Tibial artery (tissue), 4 donors: Measurements from ENCODE around the gene FOXB1.
A peak's percentile ranks its signal among the peaks of the same experiment; 100 is the strongest.

Experiments
- DNase-seq, 2 donors: peaks; one replicate each; pipeline ENCODE4 v3.0.0-alpha.2; 2019
- H3K27ac ChIP-seq, 2 donors: fragments of 200-600 bp; sonication (generic) in 1 of 2; 1 replicate in 1 of 2; 2 replicates in 1 of 2; pipeline ENCODE4 v1.5.1; 2018 to 2019; ENCODE audit warnings: mild to moderate bottlenecking in 1 of 2
- H3K27me3 ChIP-seq, 2 donors: fragments of 200-600 bp; sonication (generic) in 1 of 2; one replicate each; pipeline versions ENCODE4 v1.5.1 to v1.6.0; 2016 to 2019
- H3K36me3 ChIP-seq, 3 donors: fragments of 200-600 bp; sonication (generic) in 2 of 3; one replicate each; pipeline ENCODE4 v1.5.1; 2016 to 2019; ENCODE audit warnings: mild to moderate bottlenecking in 2 of 3
- H3K4me1 ChIP-seq, 4 donors: fragments of 200-600 bp; sonication (generic) in 2 of 4; 1 replicate in 3 of 4; 2 replicates in 1 of 4; pipeline ENCODE4 v1.5.1; 2016 to 2019
- H3K4me3 ChIP-seq, 2 donors: fragments of 200-600 bp; sonication (generic) in 1 of 2; 1 replicate in 1 of 2; 2 replicates in 1 of 2; pipeline ENCODE4 v1.5.1; 2018 to 2019; ENCODE audit warnings: mild to moderate bottlenecking in 2 of 2
- H3K9me3 ChIP-seq, 3 donors: fragments of 200-600 bp; sonication (generic) in 1 of 3; one replicate each; pipeline ENCODE4 v1.5.1; 2016 to 2019
- CTCF ChIP-seq, 2 experiments: fragments of 200-600 bp in 1 of 2; fragments of 450-650 bp in 1 of 2; IDR thresholded peaks; one replicate each; pipeline ENCODE4 v1.5.1; 2017 to 2019; ENCODE audit warnings: antibody characterized with exemption in 2 of 2, mild to moderate bottlenecking in 1 of 2, moderate library complexity in 1 of 2
- intact Hi-C: fragments of 100-400 bp; cut with DNase I; formaldehyde crosslinking; loops from one replicate; pipeline ENCODE4 v1.15.0; 2023; ENCODE audit warnings: low total_unique reads

Gene FOXB1

GRCh38 chr15:60004009-60004845 lies at the start of gene FOXB1:
FOXB1 (plus strand) TSS chr15:60004311; CDS start chr15:60004964, 653 bp downstream.
- no peak within 1 kb of the TSS for H3K27ac ChIP-seq
- peaks cover 0 to 98% of the 10 kb centered on the region in 2 donors for H3K27me3 ChIP-seq
- peaks cover 0 to 42% (median 33%) of the 10 kb centered on the region in 4 donors for H3K4me1 ChIP-seq
- no peaks in the 10 kb centered on the region for H3K36me3 ChIP-seq
- DNase-seq = no peak
- no peaks in the 10 kb centered on the region for H3K9me3 ChIP-seq
- intact Hi-C loops = no loop called here
- peak within 1 kb of the TSS; percentile 35 to 49 for H3K4me3 ChIP-seq
- no peak for TF ChIP-seq CTCF (IDR thresholded peaks at IDR 0.05)

GRCh38 chr15:59958288-59958687 lies 45.8 kb upstream of the FOXB1 start:
- H3K9me3 ChIP-seq = peaks cover 0 to 31% (median 19%) of the 10 kb centered on the region in 3 donors
- H3K4me3 ChIP-seq = no peak overlapping the region
- intact Hi-C loops = no loop called here
- no peaks in the 10 kb centered on the region for H3K36me3 ChIP-seq
- no peaks in the 10 kb centered on the region for H3K4me1 ChIP-seq
- no peaks in the 10 kb centered on the region for H3K27me3 ChIP-seq
- no peak for DNase-seq
- TF ChIP-seq CTCF (IDR thresholded peaks at IDR 0.05) = no peak
- no peak overlapping the region for H3K27ac ChIP-seq

DNA sequence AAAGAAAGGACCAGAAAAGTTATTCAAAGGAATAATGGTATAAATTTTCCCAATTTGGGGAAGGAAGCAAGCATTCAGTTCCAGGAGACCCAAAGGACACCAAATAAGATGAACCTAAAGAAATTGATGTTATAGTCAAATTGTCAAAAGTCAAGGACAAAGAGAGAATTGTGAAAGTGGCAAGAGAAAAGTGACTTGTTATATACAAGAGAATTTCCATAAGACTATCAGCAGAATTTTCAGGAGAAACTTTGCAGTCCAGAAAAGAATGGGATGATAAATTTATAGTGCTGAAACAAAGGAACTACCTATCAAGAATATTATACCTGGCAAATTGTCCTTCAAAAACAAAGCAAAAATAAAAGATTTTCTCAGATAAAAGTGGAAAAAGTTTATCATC lies 43.8 kb upstream of the FOXB1 start:
- Histone ChIP-seq H3K4me1 (no peaks in the 10 kb centered on the region), H3K36me3 (no peaks in the 10 kb centered on the region), H3K4me3 (no peak overlapping the region), H3K27ac (no peak overlapping the region), H3K9me3 (peaks cover 0 to 31% (median 19%) of the 10 kb centered on the region in 3 donors), H3K27me3 (no peaks in the 10 kb centered on the region)
- no peak for DNase-seq
- intact Hi-C loops = no loop called here
- TF ChIP-seq CTCF (IDR thresholded peaks at IDR 0.05) = no peak

- no peak for TF ChIP-seq CTCF (IDR thresholded peaks at IDR 0.05)
- H3K36me3 ChIP-seq = no peaks in the 10 kb centered on the region
- intact Hi-C loops = no loop called here
- H3K4me3 ChIP-seq = no peak overlapping the region
- no peak overlapping the region for H3K27ac ChIP-seq
- no peak for DNase-seq
- no peaks in the 10 kb centered on the region for H3K27me3 ChIP-seq
- peaks cover 0 to 31% (median 19%) of the 10 kb centered on the region in 3 donors for H3K9me3 ChIP-seq
- H3K4me1 ChIP-seq = no peaks in the 10 kb centered on the region
These were observed 40.8 kb upstream of the FOXB1 start for GRCh38 chr15:59963322-59963721.

GRCh38 chr15:59963925-59964324 lies 40.2 kb upstream of the FOXB1 start:
- H3K4me1 ChIP-seq = no peaks in the 10 kb centered on the region
- no peak for TF ChIP-seq CTCF (IDR thresholded peaks at IDR 0.05)
- H3K27ac ChIP-seq = no peak overlapping the region
- H3K36me3 ChIP-seq = no peaks in the 10 kb centered on the region
- DNase-seq = no peak
- no peaks in the 10 kb centered on the region for H3K27me3 ChIP-seq
- intact Hi-C loops = no loop called here
- H3K9me3 ChIP-seq = peaks cover 0 to 26% (median 19%) of the 10 kb centered on the region in 3 donors
- H3K4me3 ChIP-seq = no peak overlapping the region
